Skeletal muscle tissue (tissue), 4 donors: Measurements from ENCODE around the gene CDH18. TPM values are rescaled to one million over a fixed set of nuclear protein-coding genes. Genes with fewer than 3 reads are reported as not detected.

Source experiments
- H3K27ac ChIP-seq: one replicate; pipeline ENCODE4 v1.7.0; 2013; ENCODE audit warnings: mild to moderate bottlenecking, low read depth, low read length, inconsistent platforms
- H3K27me3 ChIP-seq, 3 donors: one replicate each; pipeline ENCODE4 v1.7.0; 2013; ENCODE audit warnings: low read length in 3 of 3; ENCODE audit not compliant: control insufficient read depth in 3 of 3, insufficient read depth in 3 of 3
- H3K36me3 ChIP-seq, 3 donors: one replicate each; pipeline ENCODE4 v1.7.0; 2013; ENCODE audit warnings: low read length in 3 of 3; ENCODE audit not compliant: control insufficient read depth in 3 of 3, insufficient read depth in 3 of 3
- H3K4me1 ChIP-seq, 3 donors: one replicate each; pipeline ENCODE4 v1.7.0; 2013; ENCODE audit warnings: low read length in 3 of 3, mild to moderate bottlenecking in 3 of 3; ENCODE audit not compliant: control insufficient read depth in 3 of 3, insufficient read depth in 3 of 3
- H3K4me3 ChIP-seq, 3 donors: one replicate each; pipeline ENCODE4 v1.7.0; 2013; ENCODE audit warnings: low read length in 3 of 3
- H3K9ac ChIP-seq, 3 donors: one replicate each; pipeline ENCODE4 v1.7.0; 2013; ENCODE audit warnings: low read length in 3 of 3, mild to moderate bottlenecking in 3 of 3, moderate library complexity in 2 of 3, low read depth in 1 of 3
- H3K9me3 ChIP-seq, 3 donors: one replicate each; pipeline ENCODE4 v1.7.0; 2013; ENCODE audit warnings: low read length in 3 of 3; ENCODE audit not compliant: control insufficient read depth in 3 of 3
- total RNA-seq: library from RNA; depleted of rRNA; stranded (reverse); fragments of >200 nt; gene quantifications from one replicate; pipeline ENCODE4 v1.2.3, GENCODE V29; 2014
- donor health status: Osteomylitis.

CDH18 gene
- 12.0 TPM for total RNA-seq

- no peak within 1 kb of the TSS for H3K27ac ChIP-seq
- no peak within 1 kb of the TSS for H3K4me3 ChIP-seq
- H3K36me3 ChIP-seq: no peaks in the 10 kb centered on the region
- H3K9ac ChIP-seq: no peak within 1 kb of the TSS
- H3K9me3 ChIP-seq: no peaks in the 10 kb centered on the region
- H3K27me3 ChIP-seq: no peaks in the 10 kb centered on the region
- H3K4me1 ChIP-seq: no peaks in the 10 kb centered on the region
These were observed at the start of gene CDH18 for GRCh38 chr5:19987612-19988361. Gene CDH18 (minus strand): TSS chr5:19988200. CDS start chr5:19838986, 149,214 bp downstream.

- no peaks in the 10 kb centered on the region for H3K36me3 ChIP-seq
- no peaks in the 10 kb centered on the region for H3K27me3 ChIP-seq
- H3K4me1 ChIP-seq: no peaks in the 10 kb centered on the region
- no peak overlapping the region for H3K9ac ChIP-seq
- no peak overlapping the region for H3K4me3 ChIP-seq
- no peak overlapping the region for H3K27ac ChIP-seq
- H3K9me3 ChIP-seq: no peaks in the 10 kb centered on the region
These were observed 46.7 kb upstream of the CDH18 start for GRCh38 chr5:20034717-20035116.

- Histone ChIP-seq H3K4me3 (no peak overlapping the region), H3K4me1 (no peaks in the 10 kb centered on the region), H3K9ac (no peak overlapping the region), H3K36me3 (no peaks in the 10 kb centered on the region), H3K27ac (no peak overlapping the region), H3K9me3 (no peaks in the 10 kb centered on the region), H3K27me3 (no peaks in the 10 kb centered on the region)
These were observed 45.9 kb upstream of the CDH18 start for GRCh38 chr5:20033881-20034280.

GRCh38 chr5:20032896-20033295, 44.9 kb upstream of the CDH18 start:
- H3K36me3 ChIP-seq: no peaks in the 10 kb centered on the region
- H3K9me3 ChIP-seq: no peaks in the 10 kb centered on the region
- no peak overlapping the region for H3K9ac ChIP-seq
- H3K4me3 ChIP-seq: no peak overlapping the region
- H3K27me3 ChIP-seq: no peaks in the 10 kb centered on the region
- no peaks in the 10 kb centered on the region for H3K4me1 ChIP-seq
- no peak overlapping the region for H3K27ac ChIP-seq

GRCh38 chr5:20030125-20030524, 42.1 kb upstream of the CDH18 start:
- Histone ChIP-seq H3K9me3 (no peaks in the 10 kb centered on the region), H3K9ac (no peak overlapping the region), H3K27me3 (no peaks in the 10 kb centered on the region), H3K4me1 (no peaks in the 10 kb centered on the region), H3K27ac (no peak overlapping the region), H3K36me3 (no peaks in the 10 kb centered on the region), H3K4me3 (no peak overlapping the region)

GRCh38 chr5:20029266-20029665, 41.3 kb upstream of the CDH18 start:
- Histone ChIP-seq H3K4me3 (no peak overlapping the region), H3K9ac (no peak overlapping the region), H3K9me3 (no peaks in the 10 kb centered on the region), H3K27me3 (no peaks in the 10 kb centered on the region), H3K4me1 (no peaks in the 10 kb centered on the region), H3K27ac (no peak overlapping the region), H3K36me3 (no peaks in the 10 kb centered on the region)

- H3K9ac ChIP-seq: no peak overlapping the region
- H3K27ac ChIP-seq: no peak overlapping the region
- H3K27me3 ChIP-seq: no peaks in the 10 kb centered on the region
- H3K9me3 ChIP-seq: no peaks in the 10 kb centered on the region
- H3K36me3 ChIP-seq: no peaks in the 10 kb centered on the region
- no peaks in the 10 kb centered on the region for H3K4me1 ChIP-seq
- no peak overlapping the region for H3K4me3 ChIP-seq
These were observed 40.5 kb upstream of the CDH18 start for GRCh38 chr5:20028506-20028905.

- Histone ChIP-seq H3K4me1 (no peaks in the 10 kb centered on the region), H3K27me3 (no peaks in the 10 kb centered on the region), H3K36me3 (no peaks in the 10 kb centered on the region), H3K9me3 (no peaks in the 10 kb centered on the region), H3K27ac (no peak overlapping the region), H3K4me3 (no peak overlapping the region), H3K9ac (no peak overlapping the region)
These were observed 35.7 kb upstream of the CDH18 start for GRCh38 chr5:20023686-20024180.

- Histone ChIP-seq H3K9ac (no peak overlapping the region), H3K27me3 (no peaks in the 10 kb centered on the region), H3K4me1 (no peaks in the 10 kb centered on the region), H3K36me3 (no peaks in the 10 kb centered on the region), H3K27ac (no peak overlapping the region), H3K4me3 (no peak overlapping the region), H3K9me3 (no peaks in the 10 kb centered on the region)
These were observed 32.2 kb upstream of the CDH18 start for GRCh38 chr5:20020247-20020646.

- H3K4me3 ChIP-seq: no peak overlapping the region
- peaks cover 0 to 2% (median 0%) of the 10 kb centered on the region in 3 donors for H3K9me3 ChIP-seq
- H3K27ac ChIP-seq: no peak overlapping the region
- no peak overlapping the region for H3K9ac ChIP-seq
- no peaks in the 10 kb centered on the region for H3K4me1 ChIP-seq
- H3K36me3 ChIP-seq: no peaks in the 10 kb centered on the region
- H3K27me3 ChIP-seq: no peaks in the 10 kb centered on the region
These were observed 29.0 kb upstream of the CDH18 start for GRCh38 chr5:20017021-20017420.
